Measurements from ENCODE around the gene PSMG4. TPM values are rescaled to one million over a fixed set of nuclear protein-coding genes. Genes with fewer than 3 reads are reported as not detected.
A peak's percentile ranks its signal among the peaks of the same experiment; 100 is the strongest.
"Not testable (repeated sequence)": the region's sequence is repeated elsewhere in the genome, so short reads cannot be mapped to it uniquely, and the experiment has no call there.

Gene PSMG4
- total and polyA plus RNA-seq, 9 donors = 10.3 to 16.3 (median 12.7) TPM

DNA sequence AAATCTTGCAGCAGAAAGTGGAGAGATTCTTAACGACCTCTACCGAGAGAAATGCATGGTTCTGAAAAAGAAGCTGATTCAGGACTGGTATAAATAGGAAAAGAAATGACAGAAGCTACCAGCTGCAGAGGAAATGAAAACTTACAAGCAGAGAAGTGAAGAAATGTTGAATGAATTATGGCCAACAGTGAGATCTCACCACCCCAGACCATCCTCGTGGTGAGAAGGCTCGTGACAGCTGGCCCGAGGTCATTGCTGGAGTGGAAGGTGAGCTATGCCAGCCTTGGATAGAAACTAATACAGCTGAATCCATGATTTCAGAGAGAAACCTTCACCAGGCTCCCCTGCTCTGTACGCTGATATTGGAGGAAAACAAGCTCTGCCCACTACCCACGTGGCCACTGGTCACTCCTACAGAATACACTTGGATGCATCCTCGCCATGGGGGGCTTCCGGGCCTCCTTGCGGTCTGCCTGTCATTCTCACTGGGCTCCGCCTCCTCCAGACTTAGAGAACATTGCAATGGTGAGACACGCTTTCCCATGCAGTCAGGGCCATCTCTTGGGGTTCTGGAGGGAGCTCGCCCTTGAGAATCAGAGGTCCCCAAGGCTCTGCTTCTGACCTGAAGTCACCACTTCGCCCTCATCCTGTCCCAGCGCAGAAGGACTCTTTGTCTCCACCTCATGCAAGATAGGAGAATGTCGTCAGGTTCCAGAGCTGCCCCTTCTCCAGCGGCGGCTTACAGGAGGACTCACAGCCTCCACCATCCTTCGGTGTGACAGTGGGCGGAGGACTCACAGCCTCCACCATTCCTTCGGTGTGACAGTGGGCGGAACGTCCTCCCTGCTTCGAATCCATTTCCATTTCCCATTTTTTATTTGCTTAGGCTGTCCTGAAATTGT is 20.7 kb upstream of the PSMG4 start:
- Histone ChIP-seq H3K4me1 (ENCODE audit: control insufficient read depth, insufficient read depth, low read length) (peaks cover 6% of the 10 kb centered on the region), H3K36me3 (ENCODE audit: control insufficient read depth, insufficient read depth, low read length) (no peaks in the 10 kb centered on the region), H3K27me3 (ENCODE audit: control insufficient read depth, insufficient read depth, low read length) (peaks cover 19% of the 10 kb centered on the region), H3K27ac (ENCODE audit: low read length) (peak overlapping the region; percentile 2), H3K9me3 (replicated peaks; ENCODE audit: control insufficient read depth, low read depth, low read length) (no peaks in the 10 kb centered on the region), H3K4me3 (ENCODE audit: low read length) (no peak overlapping the region)
- DNase-seq = peak; percentile 71
- WGBS (ENCODE audit: insufficient coverage) = 69% methylated on average over 15 of the region's 24 CpGs

- Histone ChIP-seq H3K36me3 (ENCODE audit: control insufficient read depth, insufficient read depth, low read length) (no peaks in the 10 kb centered on the region), H3K27me3 (ENCODE audit: control insufficient read depth, insufficient read depth, low read length) (peaks cover 11% of the 10 kb centered on the region), H3K9me3 (replicated peaks; ENCODE audit: control insufficient read depth, low read depth, low read length) (no peaks in the 10 kb centered on the region), H3K4me3 (ENCODE audit: low read length) (no peak overlapping the region), H3K27ac (ENCODE audit: low read length) (no peak overlapping the region), H3K4me1 (ENCODE audit: control insufficient read depth, insufficient read depth, low read length) (peaks cover 6% of the 10 kb centered on the region)
- no peak for DNase-seq
- WGBS (ENCODE audit: insufficient coverage) = 57% methylated on average over 12 of the region's 13 CpGs
These were observed 19.5 kb upstream of the PSMG4 start for GRCh38 chr6:3239110-3239830.

DNA sequence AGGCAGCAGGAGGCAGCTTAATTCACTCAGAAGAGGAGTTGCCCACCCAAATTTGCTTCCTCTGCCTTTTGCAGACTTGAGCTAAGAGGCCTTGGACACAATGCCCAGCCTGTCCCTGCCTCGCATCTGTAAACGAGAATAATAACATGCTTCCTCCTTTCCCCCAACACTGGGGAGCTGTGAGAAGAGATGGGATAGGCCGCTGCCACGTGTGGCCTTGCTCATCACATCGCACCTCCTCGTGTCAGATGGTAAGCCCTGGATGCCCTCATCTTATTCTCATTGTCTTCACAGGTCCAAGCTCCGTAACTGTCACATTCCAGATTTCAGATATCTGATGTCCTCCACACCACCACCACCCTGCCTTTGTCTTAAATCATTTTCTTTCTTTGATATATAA is 18.2 kb upstream of the PSMG4 start:
- peaks cover 7% of the 10 kb centered on the region for H3K27me3 ChIP-seq (ENCODE audit: control insufficient read depth, insufficient read depth, low read length)
- WGBS (ENCODE audit: insufficient coverage) = 60% methylated on average over 1 of the region's 7 CpGs
- H3K36me3 ChIP-seq (ENCODE audit: control insufficient read depth, insufficient read depth, low read length) = no peaks in the 10 kb centered on the region
- no peak for DNase-seq
- H3K4me1 ChIP-seq (ENCODE audit: control insufficient read depth, insufficient read depth, low read length) = peaks cover 6% of the 10 kb centered on the region
- no peaks in the 10 kb centered on the region for H3K9me3 ChIP-seq (replicated peaks; ENCODE audit: control insufficient read depth, low read depth, low read length)
- H3K4me3 ChIP-seq (ENCODE audit: low read length) = no peak overlapping the region
- H3K27ac ChIP-seq (ENCODE audit: low read length) = no peak overlapping the region

- H3K27ac ChIP-seq (ENCODE audit: low read length); DNase-seq; H3K4me3 ChIP-seq (ENCODE audit: low read length); H3K4me1 ChIP-seq (ENCODE audit: control insufficient read depth, insufficient read depth, low read length); H3K27me3 ChIP-seq (ENCODE audit: control insufficient read depth, insufficient read depth, low read length); H3K36me3 ChIP-seq (ENCODE audit: control insufficient read depth, insufficient read depth, low read length); H3K9me3 ChIP-seq (replicated peaks; ENCODE audit: control insufficient read depth, low read depth, low read length): not testable (repeated sequence)
- no CpG with 5 or more reads among the region's 4 CpGs for WGBS (ENCODE audit: insufficient coverage)
These were observed 17.0 kb upstream of the PSMG4 start for GRCh38 chr6:3241745-3242144.

DNA sequence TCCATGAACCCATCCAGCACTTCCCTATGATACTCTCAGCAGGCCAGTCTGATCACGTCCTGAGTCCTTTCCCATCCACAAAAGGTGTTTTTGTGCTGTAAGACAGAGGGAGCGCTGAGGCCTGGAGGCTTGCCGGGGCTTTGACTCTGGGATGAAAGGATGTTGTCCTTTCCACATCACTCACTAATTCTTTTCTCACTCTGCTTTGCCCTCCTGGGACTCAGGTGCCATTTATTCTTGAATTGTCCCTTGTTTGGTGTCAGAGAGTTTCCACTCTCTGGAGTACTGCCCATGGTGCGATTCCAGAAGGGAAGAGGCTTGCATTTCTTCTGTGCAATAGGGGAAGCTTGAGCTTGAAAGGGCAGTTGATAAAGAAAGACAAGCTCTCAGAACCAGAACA is 16.0 kb upstream of the PSMG4 start:
- WGBS (ENCODE audit: insufficient coverage) = 100% methylated on average over 1 of the region's 4 CpGs
- Histone ChIP-seq H3K36me3 (ENCODE audit: control insufficient read depth, insufficient read depth, low read length) (no peaks in the 10 kb centered on the region), H3K4me1 (ENCODE audit: control insufficient read depth, insufficient read depth, low read length) (peaks cover 13% of the 10 kb centered on the region), H3K9me3 (replicated peaks; ENCODE audit: control insufficient read depth, low read depth, low read length) (no peaks in the 10 kb centered on the region), H3K27me3 (ENCODE audit: control insufficient read depth, insufficient read depth, low read length) (peaks cover 7% of the 10 kb centered on the region), H3K27ac (ENCODE audit: low read length) (no peak overlapping the region), H3K4me3 (ENCODE audit: low read length) (no peak overlapping the region)
- DNase-seq = no peak

DNA sequence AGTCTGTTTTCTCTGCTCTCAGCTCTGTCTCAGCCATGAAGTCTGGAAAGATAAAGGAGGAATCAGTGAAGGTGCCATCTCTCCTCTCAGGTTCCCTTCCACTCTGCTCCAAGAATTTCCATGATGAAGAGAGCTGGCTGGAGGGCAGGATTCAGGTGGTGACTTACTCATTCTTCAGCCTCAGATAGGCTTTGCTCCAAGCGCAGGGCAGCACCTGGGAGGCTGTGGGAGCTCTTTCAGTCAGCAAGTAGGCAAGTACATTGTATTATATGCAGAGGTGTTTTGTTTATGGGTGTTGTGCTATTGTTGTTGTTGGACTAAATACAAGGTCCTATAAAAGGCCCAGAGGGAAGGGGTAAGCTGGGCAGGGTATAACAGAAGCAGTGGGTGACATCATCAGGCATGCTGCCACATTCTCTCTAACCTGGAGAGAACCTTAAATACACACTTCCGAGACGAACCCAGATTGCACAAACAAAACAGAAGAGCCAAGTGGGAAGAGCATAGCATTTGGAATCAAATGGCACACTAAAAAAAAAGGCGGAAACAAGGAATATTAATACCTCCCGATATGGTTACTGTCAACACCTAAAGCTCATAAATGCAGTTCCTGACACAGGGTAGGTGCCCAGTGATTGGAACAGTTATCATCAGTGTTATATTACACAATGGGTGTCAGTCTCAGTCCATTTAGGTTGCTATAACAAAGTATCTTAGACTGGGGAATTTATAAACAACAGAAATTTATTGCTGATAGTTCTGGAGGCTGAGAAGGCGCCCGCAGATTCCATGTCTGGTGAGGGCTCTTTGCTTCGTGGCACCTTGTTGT is 14.5 kb upstream of the PSMG4 start:
- Histone ChIP-seq H3K4me1 (ENCODE audit: control insufficient read depth, insufficient read depth, low read length) (peaks cover 18% of the 10 kb centered on the region), H3K36me3 (ENCODE audit: control insufficient read depth, insufficient read depth, low read length) (no peaks in the 10 kb centered on the region), H3K27me3 (ENCODE audit: control insufficient read depth, insufficient read depth, low read length) (peaks cover 6% of the 10 kb centered on the region), H3K27ac (ENCODE audit: low read length) (no peak overlapping the region), H3K4me3 (ENCODE audit: low read length) (no peak overlapping the region), H3K9me3 (replicated peaks; ENCODE audit: control insufficient read depth, low read depth, low read length) (no peaks in the 10 kb centered on the region)
- no peak for DNase-seq
- WGBS (ENCODE audit: insufficient coverage) = 100% methylated on average over 1 of the region's 8 CpGs

DNA sequence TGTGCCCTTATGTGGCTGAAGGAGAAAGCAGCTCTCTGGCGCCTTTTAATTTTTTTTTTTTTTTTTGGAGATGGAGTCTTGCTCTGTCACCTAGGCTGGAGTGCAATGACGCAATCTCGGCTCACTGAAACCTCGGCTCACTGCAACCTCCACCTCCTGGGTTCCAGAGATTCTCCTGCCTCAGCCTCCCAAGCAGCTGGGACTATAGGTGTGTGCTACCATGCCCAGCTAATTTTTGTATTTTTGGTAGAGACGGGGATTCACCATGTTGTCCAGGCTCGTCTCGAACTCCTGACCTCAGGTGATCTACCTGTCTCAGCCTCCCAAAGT is 13.9 kb upstream of the PSMG4 start:
- not testable (repeated sequence) for H3K27ac ChIP-seq (ENCODE audit: low read length); DNase-seq; H3K36me3 ChIP-seq (ENCODE audit: control insufficient read depth, insufficient read depth, low read length); H3K4me3 ChIP-seq (ENCODE audit: low read length); H3K9me3 ChIP-seq (replicated peaks; ENCODE audit: control insufficient read depth, low read depth, low read length); H3K27me3 ChIP-seq (ENCODE audit: control insufficient read depth, insufficient read depth, low read length)
- no CpG with 5 or more reads among the region's 7 CpGs for WGBS (ENCODE audit: insufficient coverage)
- H3K4me1 ChIP-seq (ENCODE audit: control insufficient read depth, insufficient read depth, low read length) = peaks cover 24% of the 10 kb centered on the region

DNA sequence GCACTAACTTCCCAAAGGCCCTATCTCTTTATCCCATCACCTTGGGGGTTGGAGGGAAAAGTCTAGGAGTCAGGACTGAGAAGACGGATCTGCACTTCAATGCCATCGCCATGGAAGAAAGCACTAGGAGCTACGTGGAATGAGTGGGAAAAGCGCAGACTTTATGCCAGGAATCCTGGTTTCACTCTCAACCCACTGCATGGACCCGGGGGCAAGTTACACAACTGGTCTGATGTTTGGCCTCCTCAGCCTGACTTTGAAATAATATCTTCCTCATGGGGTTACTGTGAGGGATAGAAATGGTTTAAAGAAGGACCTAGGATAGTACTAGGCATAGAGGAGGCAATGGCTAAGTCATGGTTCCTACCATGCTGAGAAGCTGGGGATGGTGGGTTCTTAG is 13.5 kb upstream of the PSMG4 start:
- Histone ChIP-seq H3K36me3 (ENCODE audit: control insufficient read depth, insufficient read depth, low read length) (no peaks in the 10 kb centered on the region), H3K27me3 (ENCODE audit: control insufficient read depth, insufficient read depth, low read length) (peaks cover 9% of the 10 kb centered on the region), H3K4me3 (ENCODE audit: low read length) (no peak overlapping the region), H3K9me3 (replicated peaks; ENCODE audit: control insufficient read depth, low read depth, low read length) (no peaks in the 10 kb centered on the region), H3K4me1 (ENCODE audit: control insufficient read depth, insufficient read depth, low read length) (peaks cover 28% of the 10 kb centered on the region), H3K27ac (ENCODE audit: low read length) (no peak overlapping the region)
- no peak for DNase-seq
- WGBS (ENCODE audit: insufficient coverage) = 92% methylated on average over 3 of the region's 5 CpGs

DNA sequence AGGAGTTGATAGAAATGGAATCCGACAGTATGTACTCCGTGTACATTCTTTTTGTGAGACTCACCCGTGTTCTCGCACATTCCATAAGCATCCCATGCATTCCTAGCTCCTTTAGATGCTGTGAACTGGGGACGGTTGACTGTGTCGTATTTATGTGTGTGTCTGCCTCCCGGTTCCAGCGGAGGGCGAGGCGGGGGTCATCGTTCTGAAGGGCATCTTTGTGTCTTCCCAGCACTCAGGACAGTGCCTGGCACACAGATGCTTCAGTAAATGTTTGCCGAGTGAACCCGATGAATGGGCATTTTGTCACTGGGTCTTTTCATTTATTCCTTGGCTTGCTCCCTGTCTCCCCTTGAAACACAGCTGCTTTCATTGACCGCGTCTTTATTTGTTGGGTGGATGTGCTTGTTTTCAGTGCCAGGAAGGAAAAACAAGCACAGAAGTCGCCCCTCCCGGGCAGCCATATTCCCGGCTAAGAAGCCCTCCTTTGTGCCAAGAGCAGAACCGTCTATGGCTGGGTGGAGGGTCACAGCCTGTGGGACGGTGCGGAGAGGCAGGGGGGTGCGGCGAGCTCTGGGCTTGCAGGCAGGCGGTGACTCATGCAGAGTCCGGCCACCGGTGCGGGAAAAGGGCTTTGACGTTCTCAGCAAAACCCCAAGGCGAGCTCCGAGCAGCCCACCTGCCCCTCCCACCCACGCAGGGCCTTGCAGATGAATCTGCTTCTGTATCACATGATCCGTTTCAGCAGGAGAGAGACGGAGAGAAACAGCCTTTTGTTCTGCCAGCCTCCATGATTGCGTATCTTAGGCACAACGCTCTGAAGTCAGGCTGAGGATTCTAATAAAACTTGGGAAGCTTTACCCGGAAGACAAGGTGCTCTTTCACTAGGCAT is 11.2 kb upstream of the PSMG4 start:
- WGBS (ENCODE audit: insufficient coverage) = 26% methylated on average over 28 of the region's 36 CpGs
- H3K27ac ChIP-seq (ENCODE audit: low read length) = peak overlapping the region; percentile 47
- H3K36me3 ChIP-seq (ENCODE audit: control insufficient read depth, insufficient read depth, low read length) = no peaks in the 10 kb centered on the region
- peaks cover 44% of the 10 kb centered on the region for H3K4me1 ChIP-seq (ENCODE audit: control insufficient read depth, insufficient read depth, low read length)
- peaks cover 10% of the 10 kb centered on the region for H3K27me3 ChIP-seq (ENCODE audit: control insufficient read depth, insufficient read depth, low read length)
- H3K4me3 ChIP-seq (ENCODE audit: low read length) = peak overlapping the region; percentile 24
- DNase-seq = peak; percentile 82
- H3K9me3 ChIP-seq (replicated peaks; ENCODE audit: control insufficient read depth, low read depth, low read length) = no peaks in the 10 kb centered on the region

All from muscle of leg (tissue), 11 donors.